T-helper 17 cell (primary cell): ENCODE measurements around the gene POU2F2. TPM values are rescaled to one million over a fixed set of nuclear protein-coding genes. Genes with fewer than 3 reads are reported as not detected.

Experiments
- ATAC-seq: fragments of 150-1000 bp; cut with Tn5 transposase; 2 replicates; pipeline ENCODE4 v1.10.0; 2021; ENCODE audit warnings: mild to moderate bottlenecking, moderate library complexity
- DNase-seq, 3 donors: peaks; one replicate each; pipeline versions ENCODE4 v3.0.0 to v3.0.0-alpha.2; 2020 to 2021
- H3K9me3 ChIP-seq: one replicate; pipeline ENCODE4 v1.7.0; 2013; ENCODE audit warnings: low read length, mild to moderate bottlenecking; ENCODE audit not compliant: control insufficient read depth, poor library complexity, severe bottlenecking
- H3K27ac Mint-ChIP-seq: one replicate; pipeline ENCODE4 v1.8.0; 2022; ENCODE audit warnings: mild to moderate bottlenecking, moderate library complexity, mixed read lengths
- H3K27me3 Mint-ChIP-seq: one replicate; pipeline ENCODE4 v1.8.0; 2022; ENCODE audit warnings: mixed read lengths
- H3K36me3 Mint-ChIP-seq: one replicate; pipeline ENCODE4 v1.8.0; 2022; ENCODE audit warnings: low read depth, mixed read lengths
- H3K4me1 Mint-ChIP-seq: one replicate; pipeline ENCODE4 v1.8.0; 2022; ENCODE audit warnings: mild to moderate bottlenecking, mixed read lengths
- H3K4me3 Mint-ChIP-seq: one replicate; pipeline ENCODE4 v1.8.0; 2022; ENCODE audit warnings: mild to moderate bottlenecking, moderate library complexity, mixed read lengths
- total RNA-seq, 4 donors: library from RNA in 2 of 4; stranded (reverse) in 2 of 4; gene quantifications; one replicate each; pipeline ENCODE4 v1.2.3 and lab custom pipeline; 2022 to 2026

POU2F2 gene
- total RNA-seq, 2 donors from 2014 or later: 24.5 to 42.7 TPM

DNA sequence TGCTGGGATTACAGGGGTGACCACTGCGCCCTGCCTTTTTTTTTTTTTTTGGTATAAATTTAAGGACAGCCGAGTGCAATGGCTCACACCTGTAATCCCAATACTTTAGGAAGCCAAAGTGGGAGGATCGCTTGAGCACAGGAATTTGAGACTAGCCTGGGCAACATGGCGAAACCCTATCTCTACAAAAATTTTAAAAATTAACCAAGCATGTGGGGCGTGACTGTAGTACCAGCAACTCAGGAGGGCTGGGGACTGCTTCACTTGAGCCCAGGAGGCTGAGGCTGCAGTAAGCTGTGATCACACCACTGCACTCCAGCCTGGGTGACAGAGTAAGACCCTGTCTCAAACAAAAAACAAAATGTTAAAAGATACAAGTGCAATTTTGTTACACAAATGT, 34.8 kb downstream of the POU2F2 start:
- Mint-ChIP-seq H3K27ac (no peak overlapping the region), H3K36me3 (peaks cover 11% of the 10 kb centered on the region), H3K4me3 (no peak overlapping the region), H3K4me1 (peaks cover 1% of the 10 kb centered on the region), H3K27me3 (no peaks in the 10 kb centered on the region)
- H3K9me3 ChIP-seq: no peaks in the 10 kb centered on the region
- ATAC-seq (no peak), DNase-seq (no peak)

DNA sequence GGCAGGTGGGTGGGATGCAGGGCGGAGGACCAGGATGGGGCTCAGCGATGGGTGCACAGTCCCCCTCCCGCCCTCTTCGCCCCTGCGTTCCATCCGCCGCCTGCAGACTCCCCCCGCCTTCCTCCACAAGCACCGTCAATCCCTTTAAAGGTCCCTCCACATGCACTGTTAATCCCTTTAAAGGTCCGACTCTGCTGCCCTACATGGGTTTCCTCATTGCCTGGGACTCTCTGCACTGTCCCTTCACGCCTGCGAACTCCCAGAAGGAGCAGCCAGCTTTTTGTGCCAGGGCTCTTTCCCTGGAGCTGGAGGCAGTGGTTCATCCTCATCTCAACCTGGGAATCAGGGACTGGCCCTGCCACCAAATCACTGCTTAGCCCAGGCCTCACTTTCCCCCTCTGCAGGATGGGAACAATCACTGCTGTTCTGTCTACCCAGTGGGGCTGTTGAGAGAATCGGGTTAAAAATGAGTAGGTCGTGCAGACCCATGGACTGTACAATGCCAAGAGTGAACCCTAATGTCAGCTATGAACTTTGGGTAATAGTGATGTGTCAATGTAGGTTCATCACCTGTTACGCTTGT, 35.9 kb downstream of the POU2F2 start:
- no peaks in the 10 kb centered on the region for H3K27me3 Mint-ChIP-seq
- ATAC-seq (no peak), DNase-seq (no peak)
- peaks cover 11% of the 10 kb centered on the region for H3K36me3 Mint-ChIP-seq
- H3K4me3 Mint-ChIP-seq: no peak overlapping the region
- no peaks in the 10 kb centered on the region for H3K9me3 ChIP-seq
- no peak overlapping the region for H3K27ac Mint-ChIP-seq
- peaks cover 4% of the 10 kb centered on the region for H3K4me1 Mint-ChIP-seq

DNA sequence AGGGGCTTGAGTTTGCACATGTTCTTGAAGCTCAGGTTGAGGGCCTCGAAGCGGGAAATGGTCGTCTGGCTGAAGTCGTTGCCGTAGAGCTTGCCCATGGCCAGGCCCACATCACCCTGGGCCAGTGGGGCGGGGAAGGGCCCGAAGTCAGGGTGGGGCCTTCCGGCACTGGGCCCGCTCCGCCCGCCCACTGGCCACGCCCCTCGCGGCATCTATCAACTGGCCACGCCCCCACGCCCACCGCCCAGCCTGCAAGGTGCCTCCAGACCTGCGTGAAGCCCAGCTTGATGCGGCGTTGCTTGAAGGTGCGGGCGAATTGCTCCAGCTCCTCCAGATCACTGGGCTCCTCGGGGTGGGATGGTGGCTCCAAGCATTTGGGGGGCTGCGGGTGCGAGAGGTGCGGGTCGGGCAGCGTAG, 36.4 kb downstream of the POU2F2 start:
- ATAC-seq (no peak), DNase-seq (no peak)
- H3K4me3 Mint-ChIP-seq: no peak overlapping the region
- H3K9me3 ChIP-seq: no peaks in the 10 kb centered on the region
- H3K4me1 Mint-ChIP-seq: peaks cover 9% of the 10 kb centered on the region
- H3K27me3 Mint-ChIP-seq: no peaks in the 10 kb centered on the region
- H3K36me3 Mint-ChIP-seq: peaks cover 11% of the 10 kb centered on the region
- no peak overlapping the region for H3K27ac Mint-ChIP-seq

DNA sequence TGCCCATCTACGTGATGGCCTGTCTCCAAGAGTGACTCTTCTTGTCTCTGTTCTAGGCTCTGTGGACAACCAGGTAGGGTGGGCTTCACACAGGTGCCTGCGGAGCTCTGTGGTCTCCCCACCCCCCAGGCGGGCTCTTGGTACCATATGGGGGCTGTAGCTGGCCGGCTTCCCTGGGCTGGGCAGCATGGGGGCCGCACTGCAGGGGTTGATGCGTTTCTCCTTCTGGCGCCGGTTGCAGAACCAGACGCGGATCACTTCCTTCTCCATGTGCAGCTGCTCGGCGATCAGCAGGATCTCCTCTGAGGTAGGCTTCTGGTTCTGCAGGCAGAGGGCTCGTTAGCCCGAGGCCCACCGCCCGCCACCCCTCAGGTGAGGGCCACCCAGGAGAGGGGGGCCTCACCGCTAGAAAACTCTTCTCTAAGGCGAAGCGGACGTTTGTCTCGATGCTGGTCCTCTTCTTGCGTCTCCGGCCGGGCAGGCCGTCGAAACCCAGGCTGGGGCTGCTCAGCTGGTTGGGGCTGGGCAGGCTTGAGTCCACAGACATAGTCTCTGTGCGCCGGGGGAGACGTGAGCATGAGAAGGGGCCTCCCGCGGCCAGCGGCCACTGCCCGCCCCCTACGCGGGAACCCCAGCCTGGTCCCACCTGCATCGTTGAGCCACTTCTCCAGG, 37.0 kb downstream of the POU2F2 start:
- Mint-ChIP-seq H3K36me3 (peaks cover 14% of the 10 kb centered on the region), H3K4me3 (no peak overlapping the region), H3K27me3 (no peaks in the 10 kb centered on the region), H3K4me1 (peaks cover 13% of the 10 kb centered on the region), H3K27ac (no peak overlapping the region)
- no peaks in the 10 kb centered on the region for H3K9me3 ChIP-seq
- no peak for ATAC-seq
- no peak for DNase-seq

DNA sequence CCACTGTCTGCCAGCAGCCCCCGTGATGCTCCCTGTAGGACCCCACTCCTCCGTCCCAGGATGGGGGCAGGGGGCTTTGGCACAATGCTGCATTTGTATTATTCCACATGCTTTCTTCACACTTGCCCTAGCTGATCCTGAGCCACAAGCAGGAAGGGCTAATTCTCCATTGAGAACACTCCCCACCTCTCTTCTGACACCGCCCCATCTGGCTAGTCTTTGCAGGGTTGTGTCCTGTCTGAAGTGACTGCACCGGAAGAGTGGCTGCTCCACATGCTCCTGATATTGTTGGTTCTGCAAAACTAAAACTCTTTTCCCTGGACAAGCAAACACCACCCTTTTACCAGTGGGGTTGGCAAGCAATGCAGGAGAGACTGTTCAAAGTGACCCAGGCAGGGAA, 38.3 kb downstream of the POU2F2 start:
- no peak for ATAC-seq
- H3K4me3 Mint-ChIP-seq: no peak overlapping the region
- no peak overlapping the region for H3K27ac Mint-ChIP-seq

DNA sequence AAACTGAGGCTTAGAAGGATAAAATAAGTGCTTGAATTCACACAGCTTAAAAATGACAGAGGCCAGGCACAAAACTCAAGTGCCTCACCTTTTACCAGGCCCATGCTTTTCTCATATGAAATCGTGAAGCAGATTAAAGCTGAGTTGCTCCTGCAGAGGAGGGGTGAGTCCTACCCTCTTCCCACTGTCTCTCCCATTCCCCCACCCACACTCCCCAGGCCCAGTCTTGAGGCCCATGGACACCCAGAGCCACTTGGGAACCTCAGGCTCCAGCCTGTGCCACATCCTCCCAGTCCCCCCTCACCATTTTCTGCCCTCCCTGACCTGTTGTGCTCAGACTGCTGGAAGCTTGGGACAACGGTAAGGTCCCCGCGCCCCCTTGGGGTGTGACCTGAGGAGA, 38.7 kb downstream of the POU2F2 start:
- no peaks in the 10 kb centered on the region for H3K9me3 ChIP-seq
- H3K36me3 Mint-ChIP-seq: peaks cover 12% of the 10 kb centered on the region
- DNase-seq: no peak
- ATAC-seq: no peak
- no peak overlapping the region for H3K27ac Mint-ChIP-seq
- H3K27me3 Mint-ChIP-seq: no peaks in the 10 kb centered on the region
- H3K4me1 Mint-ChIP-seq: peaks cover 28% of the 10 kb centered on the region
- no peak overlapping the region for H3K4me3 Mint-ChIP-seq

More for the DNA sequence above, 38.3 kb downstream of the POU2F2 start:
- H3K9me3 ChIP-seq: no peaks in the 10 kb centered on the region
- peaks cover 12% of the 10 kb centered on the region for H3K36me3 Mint-ChIP-seq
- no peaks in the 10 kb centered on the region for H3K27me3 Mint-ChIP-seq
- H3K4me1 Mint-ChIP-seq: peaks cover 25% of the 10 kb centered on the region
- DNase-seq: no peak

DNA sequence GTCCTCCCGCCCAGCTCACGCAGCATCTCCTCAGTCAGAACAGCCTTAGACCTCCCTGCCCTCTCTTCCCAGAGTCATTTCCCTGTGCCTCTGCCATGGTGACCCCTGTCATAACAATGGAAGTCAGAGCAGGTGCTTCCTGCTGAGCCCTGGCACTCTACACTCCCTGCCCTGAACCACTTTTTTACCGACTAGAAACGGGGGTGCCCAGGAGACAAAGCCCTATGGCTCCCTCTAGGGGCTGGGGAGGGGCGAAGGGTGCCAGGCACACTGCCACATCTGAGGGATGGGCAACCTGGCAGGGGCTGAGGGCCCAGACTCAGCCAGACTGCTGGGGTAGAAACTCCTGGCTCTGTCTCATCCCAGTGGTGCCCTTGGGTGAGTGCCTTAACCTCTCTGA, 39.9 kb downstream of the POU2F2 start:
- peak in 1 of 3 donors; percentile 30 for DNase-seq
- peaks cover 12% of the 10 kb centered on the region for H3K36me3 Mint-ChIP-seq
- ATAC-seq: peak; percentile 79
- peaks cover 31% of the 10 kb centered on the region for H3K4me1 Mint-ChIP-seq
- no peaks in the 10 kb centered on the region for H3K27me3 Mint-ChIP-seq
- no peak overlapping the region for H3K27ac Mint-ChIP-seq
- H3K9me3 ChIP-seq: no peaks in the 10 kb centered on the region
- peak overlapping the region; percentile 41 for H3K4me3 Mint-ChIP-seq

DNA sequence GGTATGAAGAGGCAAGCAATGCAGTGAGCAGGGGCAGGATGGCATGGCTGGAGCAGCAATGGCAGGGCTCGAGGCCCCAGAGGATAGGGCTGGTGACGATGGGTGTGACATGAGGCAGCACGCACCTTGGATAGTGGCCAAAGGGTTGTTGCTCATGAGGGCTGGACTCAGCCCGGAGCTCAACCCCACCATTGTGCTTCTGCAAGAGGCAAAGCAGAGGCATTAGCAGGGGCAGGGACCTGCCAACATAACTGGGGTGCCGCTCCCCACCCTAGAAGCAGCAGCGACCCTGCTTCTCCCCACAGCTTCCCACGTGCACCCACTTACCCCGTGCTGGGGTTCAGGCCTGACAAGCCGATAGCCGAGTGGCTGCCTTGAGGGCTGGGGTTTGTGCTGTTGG, 40.5 kb downstream of the POU2F2 start:
- Mint-ChIP-seq H3K4me3 (no peak overlapping the region), H3K27ac (peak overlapping the region; percentile 91), H3K36me3 (peaks cover 12% of the 10 kb centered on the region), H3K27me3 (no peaks in the 10 kb centered on the region), H3K4me1 (peaks cover 31% of the 10 kb centered on the region)
- DNase-seq (no peak), ATAC-seq (no peak)
- H3K9me3 ChIP-seq: no peaks in the 10 kb centered on the region

DNA sequence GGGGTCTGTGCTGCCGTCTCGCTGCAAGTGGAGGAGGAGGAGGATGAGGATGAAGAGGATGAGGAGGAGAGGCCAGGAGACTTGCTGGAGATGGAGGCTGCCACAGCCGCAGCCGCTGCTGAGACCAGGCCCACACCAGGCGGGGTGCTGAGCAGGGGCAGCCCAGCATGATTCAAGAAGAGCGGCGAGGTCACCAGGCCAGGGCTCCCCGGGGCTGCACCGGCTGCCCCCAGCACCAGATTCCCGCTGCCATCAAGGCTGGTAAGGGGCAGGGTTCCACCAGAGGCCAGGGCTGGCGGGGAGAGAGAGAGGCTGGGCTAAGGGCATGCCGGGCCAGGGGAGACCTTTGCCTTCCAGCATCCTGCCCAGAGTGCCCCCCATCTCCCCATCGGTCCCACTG, 40.9 kb downstream of the POU2F2 start:
- no peak overlapping the region for H3K4me3 Mint-ChIP-seq
- no peak for ATAC-seq
- H3K36me3 Mint-ChIP-seq: peaks cover 10% of the 10 kb centered on the region
- no peaks in the 10 kb centered on the region for H3K9me3 ChIP-seq
- H3K27me3 Mint-ChIP-seq: no peaks in the 10 kb centered on the region
- H3K27ac Mint-ChIP-seq: peak overlapping the region; percentile 91
- DNase-seq: no peak
- H3K4me1 Mint-ChIP-seq: peaks cover 31% of the 10 kb centered on the region

DNA sequence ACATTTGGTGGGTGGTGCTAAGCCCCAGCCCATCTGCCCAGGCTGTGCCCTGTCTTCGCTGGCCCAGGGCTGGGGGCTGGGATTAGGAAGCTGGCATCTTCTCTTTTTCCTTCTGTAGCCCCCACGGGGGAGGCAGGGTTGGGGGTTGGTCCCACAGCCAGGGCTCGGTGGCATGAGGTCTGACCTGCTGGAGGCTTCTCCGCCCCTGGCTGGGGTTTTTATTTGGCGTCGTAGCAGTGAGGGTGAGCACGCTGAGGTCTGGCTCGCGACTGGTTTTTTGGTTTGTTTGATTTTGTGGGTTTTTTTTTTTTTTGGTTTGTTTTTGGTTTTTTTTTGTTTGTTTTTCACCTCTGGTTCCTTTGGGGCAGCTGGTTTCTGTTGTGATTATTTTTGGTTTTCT, 41.6 kb downstream of the POU2F2 start:
- H3K4me1 Mint-ChIP-seq: peaks cover 35% of the 10 kb centered on the region
- ATAC-seq: peak; percentile 67
- DNase-seq: no peak
- H3K9me3 ChIP-seq: no peaks in the 10 kb centered on the region
- peaks cover 10% of the 10 kb centered on the region for H3K36me3 Mint-ChIP-seq
- H3K27me3 Mint-ChIP-seq: no peaks in the 10 kb centered on the region
- H3K4me3 Mint-ChIP-seq: peak overlapping the region; percentile 33
- peak overlapping the region; percentile 91 for H3K27ac Mint-ChIP-seq

DNA sequence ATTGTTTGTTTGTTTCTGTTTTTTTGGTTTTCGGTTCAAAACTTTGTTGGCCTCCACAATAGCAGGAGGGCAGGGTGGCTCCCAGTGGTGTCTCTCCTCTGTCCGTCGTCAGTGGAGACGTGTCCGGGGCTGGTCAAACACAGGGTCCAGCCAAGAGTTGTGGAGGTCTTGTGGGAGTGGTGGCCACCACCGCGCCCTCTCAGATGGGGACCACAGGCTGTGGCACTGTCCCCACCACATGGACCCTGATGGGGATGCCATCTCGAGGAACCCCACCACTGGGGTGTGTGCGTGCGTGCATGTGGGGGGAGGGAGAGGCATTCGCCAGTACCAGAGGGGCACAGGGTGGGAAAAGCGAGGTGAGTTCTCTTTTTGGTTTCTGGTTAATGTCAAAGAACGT, 42.5 kb downstream of the POU2F2 start:
- H3K9me3 ChIP-seq: no peaks in the 10 kb centered on the region
- Mint-ChIP-seq H3K27ac (peak overlapping the region; percentile 91), H3K4me1 (peaks cover 35% of the 10 kb centered on the region), H3K36me3 (peaks cover 8% of the 10 kb centered on the region), H3K27me3 (no peaks in the 10 kb centered on the region), H3K4me3 (no peak overlapping the region)
- DNase-seq (no peak), ATAC-seq (no peak)

DNA sequence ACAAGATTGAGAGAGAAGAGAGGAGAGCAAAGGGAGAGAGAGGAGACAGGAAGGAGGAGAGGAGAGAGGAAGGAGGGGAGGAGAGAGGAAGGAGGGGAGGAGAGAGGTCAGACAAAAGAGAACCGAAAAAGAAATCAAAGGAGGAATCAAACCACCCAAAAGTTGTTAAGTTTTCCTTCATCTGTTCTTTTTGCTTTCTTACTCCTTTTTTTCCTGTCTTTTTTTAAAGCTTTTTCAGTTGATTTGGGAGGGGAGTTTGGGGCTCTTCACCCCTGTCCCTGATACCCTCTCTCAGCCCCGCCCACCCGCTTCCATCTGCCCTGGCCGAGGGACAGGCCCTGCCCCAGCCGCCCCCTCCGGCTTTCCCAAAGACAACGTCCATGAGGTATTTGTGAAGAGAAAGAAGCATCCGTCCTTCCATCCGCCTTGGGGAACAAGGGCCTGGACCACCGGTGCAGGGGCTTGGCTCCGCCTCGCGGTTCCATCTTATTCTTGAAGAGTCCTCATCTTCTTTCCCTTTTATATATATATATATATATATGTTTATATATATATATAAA, 43.0 kb downstream of the POU2F2 start:
- DNase-seq (no peak), ATAC-seq (no peak)
- Mint-ChIP-seq H3K27ac (peak overlapping the region; percentile 67), H3K27me3 (no peaks in the 10 kb centered on the region), H3K4me3 (no peak overlapping the region), H3K36me3 (peaks cover 6% of the 10 kb centered on the region), H3K4me1 (peaks cover 35% of the 10 kb centered on the region)
- no peaks in the 10 kb centered on the region for H3K9me3 ChIP-seq

DNA sequence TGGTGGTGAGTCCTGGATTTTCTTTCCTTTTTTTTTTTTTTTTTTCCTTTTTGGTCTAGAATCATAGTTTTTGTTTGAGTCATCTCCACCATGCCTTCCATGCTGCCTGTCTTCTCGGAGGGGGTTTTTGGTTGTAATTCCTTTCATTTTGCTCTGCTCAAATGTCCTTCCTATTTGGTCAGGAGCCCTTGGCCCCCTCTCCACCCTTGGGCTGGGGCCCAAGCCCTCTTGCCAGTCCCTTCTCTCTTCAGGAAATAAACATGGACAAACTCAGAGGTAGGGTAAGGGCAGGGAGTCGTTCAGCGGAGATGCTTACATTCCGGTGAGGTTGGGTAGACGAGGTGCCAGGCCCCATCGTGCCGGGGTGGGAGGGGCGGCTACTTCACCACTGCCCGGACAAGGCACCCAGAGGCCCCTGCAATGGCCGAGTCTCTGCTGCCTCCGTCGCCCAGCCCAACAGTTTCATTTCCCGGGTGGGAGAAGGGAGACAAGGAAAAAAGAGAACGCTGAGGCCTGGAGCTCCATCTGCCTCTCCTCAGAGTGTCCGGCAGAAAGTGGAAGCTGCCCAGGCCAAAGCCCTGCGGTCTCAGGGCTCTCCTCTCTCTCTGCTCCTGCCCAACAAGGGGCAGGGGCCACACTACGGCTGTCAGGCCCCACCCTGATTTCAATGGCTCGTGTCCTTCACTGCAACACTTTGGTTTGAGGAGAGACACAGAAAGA, 43.6 kb downstream of the POU2F2 start:
- no peaks in the 10 kb centered on the region for H3K9me3 ChIP-seq
- peaks cover 3% of the 10 kb centered on the region for H3K36me3 Mint-ChIP-seq
- no peaks in the 10 kb centered on the region for H3K27me3 Mint-ChIP-seq
- peaks cover 35% of the 10 kb centered on the region for H3K4me1 Mint-ChIP-seq
- H3K27ac Mint-ChIP-seq: peak overlapping the region; percentile 67
- H3K4me3 Mint-ChIP-seq: no peak overlapping the region
- ATAC-seq (no peak), DNase-seq (no peak)
